SK-MEL-5 (cell line): ENCODE data around the gene ATP8B3. TPM values are rescaled to one million over a fixed set of nuclear protein-coding genes. Genes with fewer than 3 reads are reported as not detected.

Experiments used
- DNase-seq: peaks from one replicate; pipeline ENCODE4 v3.0.0-alpha.2; 2016; ENCODE audit warnings: low read depth, low spot score
- in situ Hi-C: cut with HindIII; loops from 2 replicates; pipeline ENCODE4 v1.10.0; 2016; ENCODE audit warnings: low sequenced_read_pairs, high pct_unique_total_duplicates, low pct_unique_long_range_greater_than_20kb
- polyA plus RNA-seq, 2 experiments: library from polyadenylated mRNA; depleted of rRNA; stranded (reverse); fragments of >200 nt; gene quantifications; 2 replicates each; pipeline ENCODE4 v1.2.3, GENCODE V29; 2015
- total RNA-seq: library from RNA; depleted of rRNA; stranded (reverse); fragments of >200 nt; shearing (Covaris generic); gene quantifications from 2 replicates; pipeline ENCODE4 v1.2.3, GENCODE V29; 2014; rRNA removed

The ATP8B3 gene
- total RNA-seq: 1.4 and 2.0 TPM in 2 replicates
- 4.8 and 5.1 TPM in 2 replicates for polyA plus RNA-seq (2015; cell fraction: cytosol; rRNA removed)
- 2.8 and 4.2 TPM in 2 replicates for polyA plus RNA-seq (2015; cell fraction: nucleus; rRNA removed)

GRCh38 chr19:1811942-1812425 lies at the start of gene ATP8B3:
TSS of gene ATP8B3 (minus strand) at chr19:1812276. CDS start at chr19:1811736, 540 bp downstream.
- DNase-seq: no peak
- in situ Hi-C loops: no loop called here

- DNase-seq: no peak
- in situ Hi-C loops: no loop called here
These were observed 49.5 kb upstream of the ATP8B3 start for GRCh38 chr19:1861599-1862031.

- in situ Hi-C loops: no loop called here
- DNase-seq: no peak
These were observed 48.9 kb upstream of the ATP8B3 start for GRCh38 chr19:1860821-1861598.

- in situ Hi-C loops: no loop called here
- DNase-seq: no peak
These were observed 48.1 kb upstream of the ATP8B3 start for GRCh38 chr19:1860042-1860775.

GRCh38 chr19:1859331-1859781 lies 47.3 kb upstream of the ATP8B3 start:
- no peak for DNase-seq
- in situ Hi-C loops: no loop called here

GRCh38 chr19:1858412-1859081 lies 46.5 kb upstream of the ATP8B3 start:
- no peak for DNase-seq
- in situ Hi-C loops: no loop called here

GRCh38 chr19:1857648-1858326 lies 45.7 kb upstream of the ATP8B3 start:
- in situ Hi-C loops: no loop called here
- DNase-seq: no peak

GRCh38 chr19:1856698-1857603 lies 44.9 kb upstream of the ATP8B3 start:
- in situ Hi-C loops: no loop called here
- no peak for DNase-seq

GRCh38 chr19:1856345-1856697 lies 44.2 kb upstream of the ATP8B3 start:
- no peak for DNase-seq
- in situ Hi-C loops: no loop called here

GRCh38 chr19:1855828-1856255 lies 43.8 kb upstream of the ATP8B3 start:
- DNase-seq: no peak
- in situ Hi-C loops: no loop called here

- peak; percentile 83 for DNase-seq
- in situ Hi-C loops: no loop called here
These were observed 43.2 kb upstream of the ATP8B3 start for GRCh38 chr19:1855040-1855827.

- DNase-seq: no peak
- in situ Hi-C loops: no loop called here
These were observed 42.5 kb upstream of the ATP8B3 start for GRCh38 chr19:1854542-1855039.

GRCh38 chr19:1854039-1854541 lies 42.0 kb upstream of the ATP8B3 start:
- in situ Hi-C loops: no loop called here
- no peak for DNase-seq

GRCh38 chr19:1853295-1854038 lies 41.4 kb upstream of the ATP8B3 start:
- peak; percentile 87 for DNase-seq
- in situ Hi-C loops: no loop called here

GRCh38 chr19:1852581-1853128 lies 40.6 kb upstream of the ATP8B3 start:
- DNase-seq: no peak
- in situ Hi-C loops: no loop called here
